HCT116 (cell line): ENCODE results near the gene MTHFSD. TPM values are rescaled to one million over a fixed set of nuclear protein-coding genes. Genes with fewer than 3 reads are reported as not detected.

Source experiments
- ATAC-seq: fragments of 200-7000 bp; cut with Tn5 transposase; 2 replicates; pipeline ENCODE4 v1.9.1; 2020; ENCODE audit warnings: mild to moderate bottlenecking, moderate library complexity
- BruUV-seq: library from RNA; stranded (reverse); fragments of 400-500 nt; replicated peaks from 2 replicates; lab custom pipeline; 2021; lab: Mats Ljungman, UMichigan
- CTCF ChIA-PET: fragments of 300-600 bp; sonication (Branson Sonifier 250); formaldehyde crosslinking; loops from one replicate; lab custom pipeline; 2021; ENCODE audit warnings: antibody characterized with exemption; lab: Charles Lee
- POLR2A ChIA-PET: fragments of 300-600, 350-600 bp; sonication (Branson Sonifier 250); formaldehyde crosslinking; loops from one replicate; lab custom pipeline; 2021; ENCODE audit warnings: antibody characterized with exemption; lab: Charles Lee
- RAD21 ChIA-PET, 2 experiments: fragments of 300-600 bp; sonication (Branson Sonifier 250); formaldehyde crosslinking; loops; one replicate each; lab custom pipeline; 2023; ENCODE audit warnings: low total read pairs in 2 of 2; ENCODE audit not compliant: uncharacterized antibody in 2 of 2, unreplicated experiment in 2 of 2, low non-redundant PET in 1 of 2; lab: Charles Lee
- DNase-seq: peaks from one replicate; pipeline ENCODE4 v3.0.0-alpha.2; 2010; ENCODE audit warnings: low read depth, low spot score
- H2AFZ ChIP-seq: fragments of 200-600 bp; shearing (Covaris generic), sonication (generic); 2 replicates; pipeline ENCODE4 v1.6.1; 2017; ENCODE audit warnings: low read depth, mixed run types, mixed read lengths, antibody characterized with exemption, low read length; ENCODE audit not compliant: poor library complexity, severe bottlenecking
- H3K27ac ChIP-seq: 2 replicates; pipeline ENCODE4 v1.5.1; 2012; ENCODE audit warnings: low read depth, low read length
- H3K27me3 ChIP-seq: fragments of 200-600 bp; sonication (generic); 2 replicates; pipeline ENCODE4 v1.6.1; 2016; ENCODE audit warnings: mixed run types, low read length, mixed read lengths; ENCODE audit not compliant: insufficient read depth
- H3K36me3 ChIP-seq, 2 experiments: fragments of 200-500 bp in 1 of 2; fragments of 200-600 bp in 1 of 2; sonication (Bioruptor generic) in 1 of 2; sonication (generic) in 1 of 2; 2 replicates each; pipeline versions ENCODE4 v1.5.1 to v1.6.1; 2014 to 2016; ENCODE audit warnings: low read length in 2 of 2, inconsistent platforms in 1 of 2, mixed read lengths in 1 of 2, mixed run types in 1 of 2; ENCODE audit not compliant: insufficient read depth in 2 of 2, control insufficient read depth in 1 of 2
- H3K4me1 ChIP-seq, 2 experiments: fragments of 200-600 bp in 1 of 2; sonication (generic) in 1 of 2; 2 replicates each; pipeline versions ENCODE4 v1.5.1 to v1.6.1; 2012 to 2017; ENCODE audit warnings: low read length in 2 of 2, inconsistent platforms in 1 of 2, mild to moderate bottlenecking in 1 of 2, mixed read lengths in 1 of 2, mixed run types in 1 of 2, moderate library complexity in 1 of 2; ENCODE audit not compliant: insufficient read depth in 2 of 2, control insufficient read depth in 1 of 2
- H3K4me2 ChIP-seq: fragments of 200-600 bp; sonication (generic); 2 replicates; pipeline ENCODE4 v1.6.1; 2017; ENCODE audit warnings: mixed run types, low read length, mixed read lengths
- H3K4me3 ChIP-seq, 2 experiments: fragments of 200-600 bp in 1 of 2; sonication (generic) in 1 of 2; replicated peaks in 1 of 2; 2 replicates each; pipeline ENCODE4 v1.5.1; 2011 to 2016; ENCODE audit warnings: low read length in 2 of 2, control low read depth in 1 of 2, low read depth in 1 of 2, mild to moderate bottlenecking in 1 of 2, mixed read lengths in 1 of 2, mixed run types in 1 of 2
- H3K79me2 ChIP-seq: fragments of 200-600 bp; sonication (generic); 2 replicates; pipeline ENCODE4 v1.6.1; 2017; ENCODE audit warnings: mild to moderate bottlenecking, mixed run types, low read length, moderate library complexity, mixed read lengths; ENCODE audit not compliant: insufficient read depth
- H3K9ac ChIP-seq: fragments of 200-600 bp; sonication (generic); 2 replicates; pipeline ENCODE4 v1.6.1; 2016; ENCODE audit warnings: low read length, mixed read lengths
- H3K9me2 ChIP-seq: fragments of 200-600 bp; sonication (generic), shearing (Covaris generic); 2 replicates; pipeline ENCODE4 v1.6.1; 2017; ENCODE audit warnings: mixed run types, mild to moderate bottlenecking, moderate library complexity; ENCODE audit not compliant: insufficient read depth
- H3K9me3 ChIP-seq, 2 experiments: fragments of 200-500 bp in 1 of 2; fragments of 200-600 bp in 1 of 2; sonication (Bioruptor generic) in 1 of 2; sonication (generic) in 1 of 2; 2 replicates each; pipeline ENCODE4 v1.6.1; 2014 to 2017; ENCODE audit warnings: low read length in 2 of 2, mixed read lengths in 2 of 2, inconsistent platforms in 1 of 2, low read depth in 1 of 2, mild to moderate bottlenecking in 1 of 2, mixed run types in 1 of 2, moderate library complexity in 1 of 2; ENCODE audit not compliant: control insufficient read depth in 1 of 2, insufficient read depth in 1 of 2
- H4K20me1 ChIP-seq: fragments of 200-600 bp; sonication (generic), shearing (Covaris generic); 2 replicates; pipeline ENCODE4 v1.6.1; 2017; ENCODE audit warnings: mixed run types, mild to moderate bottlenecking, moderate library complexity; ENCODE audit not compliant: insufficient read depth
- EGR1 ChIP-seq: IDR thresholded peaks from 2 replicates; pipeline ENCODE4 v1.6.1; 2012; ENCODE audit warnings: low read depth
- EZH2 ChIP-seq: fragments of 200-600 bp; sonication (generic); IDR thresholded peaks from 2 replicates; pipeline ENCODE4 v1.6.1; 2017; ENCODE audit warnings: antibody characterized with exemption, mixed run types
- EZH2phosphoT487 ChIP-seq: fragments of 200-600 bp; IDR thresholded peaks from 2 replicates; pipeline ENCODE4 v1.6.1; 2018; ENCODE audit warnings: antibody characterized with exemption, borderline replicate concordance
- FOSL1 ChIP-seq: IDR thresholded peaks from 2 replicates; pipeline ENCODE4 v1.6.1; 2012; ENCODE audit warnings: low read depth
- JUND ChIP-seq: IDR thresholded peaks from 2 replicates; pipeline ENCODE4 v1.6.1; 2012
- POLR2AphosphoS5 ChIP-seq: IDR thresholded peaks from 2 replicates; pipeline ENCODE4 v1.6.1; 2011; ENCODE audit warnings: mild to moderate bottlenecking, low read depth, low read length, moderate library complexity
- SIN3A ChIP-seq: IDR thresholded peaks from 2 replicates; pipeline ENCODE4 v1.6.1; 2012; ENCODE audit warnings: low read depth
- SP1 ChIP-seq: IDR thresholded peaks from 2 replicates; pipeline ENCODE4 v1.6.1; 2012; ENCODE audit warnings: low read depth
- SRF ChIP-seq: IDR thresholded peaks from 2 replicates; pipeline ENCODE4 v1.6.1; 2012; ENCODE audit warnings: low read depth
- ZFX ChIP-seq: fragments of 450-650 bp; IDR thresholded peaks from 2 replicates; pipeline ENCODE4 v1.6.1; 2017
- ZNF274 ChIP-seq: fragments of 200-500 bp; sonication (Bioruptor generic); IDR thresholded peaks from 2 replicates; pipeline ENCODE4 v1.6.1; 2014; ENCODE audit warnings: mild to moderate bottlenecking, low read depth, low read length, inconsistent platforms
- intact Hi-C: fragments of 100-400 bp; cut with micrococcal nuclease; formaldehyde crosslinking; loops from 2 replicates; pipeline ENCODE4 v1.10.0; 2022
- total RNA-seq: library from RNA; stranded (reverse); gene quantifications from one replicate; pipeline ENCODE4 v1.2.1, GENCODE V29; 2021; ENCODE audit not compliant: unreplicated experiment
- TF ChIP-seq, protein P1 (sequence below), 3 experiments: fragments of 200-600 bp in 1 of 3; sonication (generic) in 1 of 3; IDR thresholded peaks in 2 of 3; conservative IDR thresholded peaks in 1 of 3; 2 replicates each; pipeline ENCODE4 v1.5.1; 2012 to 2017; ENCODE audit warnings: low read depth in 2 of 3, low read length in 2 of 3, antibody characterized with exemption in 1 of 3, borderline replicate concordance in 1 of 3, control low read depth in 1 of 3, mild to moderate bottlenecking in 1 of 3, mixed read lengths in 1 of 3, mixed run types in 1 of 3, moderate library complexity in 1 of 3; ENCODE audit not compliant: insufficient read depth in 1 of 3
- TF ChIP-seq, protein P2 (sequence below): IDR thresholded peaks from 2 replicates; pipeline ENCODE4 v1.6.1; 2012; ENCODE audit warnings: low read depth
- TF ChIP-seq, protein P3 (sequence below): IDR thresholded peaks from 2 replicates; pipeline ENCODE4 v1.6.1; 2012
- TF ChIP-seq, protein P4 (sequence below): IDR thresholded peaks from 2 replicates; pipeline ENCODE4 v1.6.1; 2011; ENCODE audit warnings: mild to moderate bottlenecking, low read length, moderate library complexity; ENCODE audit not compliant: insufficient replicate concordance; ENCODE audit errors: extremely low read depth

MTHFSD gene
- total RNA-seq, 1 experiment from 2014 or later: 33.1 TPM

DNA sequence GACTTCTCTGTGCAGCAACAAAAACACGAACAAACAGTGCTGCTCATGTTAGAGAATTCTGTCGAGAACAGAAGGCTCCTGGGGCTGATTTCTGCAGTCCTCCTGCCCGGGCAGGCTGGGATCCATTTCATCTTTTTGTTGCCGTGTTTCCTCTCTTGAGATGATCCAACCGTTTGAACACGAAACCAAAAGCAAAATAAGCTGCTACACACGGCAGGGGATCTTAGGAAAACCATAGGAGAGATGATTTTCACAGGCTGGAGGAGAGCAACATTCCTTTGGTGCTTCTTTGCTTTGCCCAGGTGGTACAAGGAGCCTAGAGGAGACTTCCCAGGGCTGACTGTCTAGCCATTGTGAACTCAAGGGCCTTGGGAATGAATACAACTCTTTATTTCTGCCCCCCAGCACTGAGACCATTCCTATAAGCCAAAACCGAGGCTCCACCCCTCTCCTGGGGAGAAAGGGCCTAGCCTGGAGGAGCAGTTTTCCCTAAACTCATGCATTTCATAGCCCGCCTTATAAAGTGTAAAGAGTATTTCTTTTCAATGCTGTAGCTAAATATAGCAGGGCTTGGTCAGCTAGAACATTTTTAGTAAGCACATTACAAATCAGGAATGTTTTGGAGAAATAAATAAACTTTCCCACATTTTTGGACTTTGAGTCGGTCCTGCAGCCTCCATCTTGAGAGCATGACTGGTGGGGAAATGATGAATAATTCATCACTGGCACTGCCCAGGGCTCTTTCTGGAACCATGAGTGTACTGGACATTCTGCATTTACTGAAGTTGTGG lies 31.0 kb upstream of the MTHFSD start:
- peaks cover 0 to 17% of the 10 kb centered on the region in 2 experiments; a peak in 1 of 4 replicates for H3K4me1 ChIP-seq
- DNase-seq (no peak), ATAC-seq (no peak)
- no peaks in the 10 kb centered on the region for H3K79me2 ChIP-seq
- no peak overlapping the region for H3K27ac ChIP-seq
- H3K9ac ChIP-seq: no peak overlapping the region
- intact Hi-C loops: no loop called here
- POLR2A ChIA-PET: interaction anchor here (1.8 kb wide), 1 partner anchor 10 kb away, joined by 5 read pairs; no protein-coding TSS in a partner anchor
- TF ChIP-seq ZNF274 (no peak), EGR1 (no peak), FOSL1 (no peak), SRF (no peak), SIN3A (no peak), JUND (no peak), SP1 (no peak), POLR2AphosphoS5 (no peak), EZH2 (no peak), EZH2phosphoT487 (no peak), ZFX (no peak)
- TF ChIP-seq, protein P1, sequence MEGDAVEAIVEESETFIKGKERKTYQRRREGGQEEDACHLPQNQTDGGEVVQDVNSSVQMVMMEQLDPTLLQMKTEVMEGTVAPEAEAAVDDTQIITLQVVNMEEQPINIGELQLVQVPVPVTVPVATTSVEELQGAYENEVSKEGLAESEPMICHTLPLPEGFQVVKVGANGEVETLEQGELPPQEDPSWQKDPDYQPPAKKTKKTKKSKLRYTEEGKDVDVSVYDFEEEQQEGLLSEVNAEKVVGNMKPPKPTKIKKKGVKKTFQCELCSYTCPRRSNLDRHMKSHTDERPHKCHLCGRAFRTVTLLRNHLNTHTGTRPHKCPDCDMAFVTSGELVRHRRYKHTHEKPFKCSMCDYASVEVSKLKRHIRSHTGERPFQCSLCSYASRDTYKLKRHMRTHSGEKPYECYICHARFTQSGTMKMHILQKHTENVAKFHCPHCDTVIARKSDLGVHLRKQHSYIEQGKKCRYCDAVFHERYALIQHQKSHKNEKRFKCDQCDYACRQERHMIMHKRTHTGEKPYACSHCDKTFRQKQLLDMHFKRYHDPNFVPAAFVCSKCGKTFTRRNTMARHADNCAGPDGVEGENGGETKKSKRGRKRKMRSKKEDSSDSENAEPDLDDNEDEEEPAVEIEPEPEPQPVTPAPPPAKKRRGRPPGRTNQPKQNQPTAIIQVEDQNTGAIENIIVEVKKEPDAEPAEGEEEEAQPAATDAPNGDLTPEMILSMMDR (IDR thresholded peaks at IDR 0.05 in 2 of 3, conservative IDR thresholded peaks at IDR 0.05 in 1 of 3; ENCODE audit: borderline replicate concordance in 1 of 3, insufficient read depth in 1 of 3, low read depth in 2 of 3, low read length in 2 of 3): no peak
- TF ChIP-seq, protein P2, sequence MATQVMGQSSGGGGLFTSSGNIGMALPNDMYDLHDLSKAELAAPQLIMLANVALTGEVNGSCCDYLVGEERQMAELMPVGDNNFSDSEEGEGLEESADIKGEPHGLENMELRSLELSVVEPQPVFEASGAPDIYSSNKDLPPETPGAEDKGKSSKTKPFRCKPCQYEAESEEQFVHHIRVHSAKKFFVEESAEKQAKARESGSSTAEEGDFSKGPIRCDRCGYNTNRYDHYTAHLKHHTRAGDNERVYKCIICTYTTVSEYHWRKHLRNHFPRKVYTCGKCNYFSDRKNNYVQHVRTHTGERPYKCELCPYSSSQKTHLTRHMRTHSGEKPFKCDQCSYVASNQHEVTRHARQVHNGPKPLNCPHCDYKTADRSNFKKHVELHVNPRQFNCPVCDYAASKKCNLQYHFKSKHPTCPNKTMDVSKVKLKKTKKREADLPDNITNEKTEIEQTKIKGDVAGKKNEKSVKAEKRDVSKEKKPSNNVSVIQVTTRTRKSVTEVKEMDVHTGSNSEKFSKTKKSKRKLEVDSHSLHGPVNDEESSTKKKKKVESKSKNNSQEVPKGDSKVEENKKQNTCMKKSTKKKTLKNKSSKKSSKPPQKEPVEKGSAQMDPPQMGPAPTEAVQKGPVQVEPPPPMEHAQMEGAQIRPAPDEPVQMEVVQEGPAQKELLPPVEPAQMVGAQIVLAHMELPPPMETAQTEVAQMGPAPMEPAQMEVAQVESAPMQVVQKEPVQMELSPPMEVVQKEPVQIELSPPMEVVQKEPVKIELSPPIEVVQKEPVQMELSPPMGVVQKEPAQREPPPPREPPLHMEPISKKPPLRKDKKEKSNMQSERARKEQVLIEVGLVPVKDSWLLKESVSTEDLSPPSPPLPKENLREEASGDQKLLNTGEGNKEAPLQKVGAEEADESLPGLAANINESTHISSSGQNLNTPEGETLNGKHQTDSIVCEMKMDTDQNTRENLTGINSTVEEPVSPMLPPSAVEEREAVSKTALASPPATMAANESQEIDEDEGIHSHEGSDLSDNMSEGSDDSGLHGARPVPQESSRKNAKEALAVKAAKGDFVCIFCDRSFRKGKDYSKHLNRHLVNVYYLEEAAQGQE: no peak
- TF ChIP-seq, protein P3, sequence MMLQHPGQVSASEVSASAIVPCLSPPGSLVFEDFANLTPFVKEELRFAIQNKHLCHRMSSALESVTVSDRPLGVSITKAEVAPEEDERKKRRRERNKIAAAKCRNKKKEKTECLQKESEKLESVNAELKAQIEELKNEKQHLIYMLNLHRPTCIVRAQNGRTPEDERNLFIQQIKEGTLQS: no peak
- TF ChIP-seq, protein P4, sequence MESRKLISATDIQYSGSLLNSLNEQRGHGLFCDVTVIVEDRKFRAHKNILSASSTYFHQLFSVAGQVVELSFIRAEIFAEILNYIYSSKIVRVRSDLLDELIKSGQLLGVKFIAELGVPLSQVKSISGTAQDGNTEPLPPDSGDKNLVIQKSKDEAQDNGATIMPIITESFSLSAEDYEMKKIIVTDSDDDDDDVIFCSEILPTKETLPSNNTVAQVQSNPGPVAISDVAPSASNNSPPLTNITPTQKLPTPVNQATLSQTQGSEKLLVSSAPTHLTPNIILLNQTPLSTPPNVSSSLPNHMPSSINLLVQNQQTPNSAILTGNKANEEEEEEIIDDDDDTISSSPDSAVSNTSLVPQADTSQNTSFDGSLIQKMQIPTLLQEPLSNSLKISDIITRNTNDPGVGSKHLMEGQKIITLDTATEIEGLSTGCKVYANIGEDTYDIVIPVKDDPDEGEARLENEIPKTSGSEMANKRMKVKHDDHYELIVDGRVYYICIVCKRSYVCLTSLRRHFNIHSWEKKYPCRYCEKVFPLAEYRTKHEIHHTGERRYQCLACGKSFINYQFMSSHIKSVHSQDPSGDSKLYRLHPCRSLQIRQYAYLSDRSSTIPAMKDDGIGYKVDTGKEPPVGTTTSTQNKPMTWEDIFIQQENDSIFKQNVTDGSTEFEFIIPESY: no peak
- no peak overlapping the region for H2AFZ ChIP-seq
- no peaks in the 10 kb centered on the region for H3K9me3 ChIP-seq
- RAD21 ChIA-PET: interaction anchor here in 1 of 2 experiments (0.6 kb wide), 1 partner anchor 476 kb away, joined by 3 read pairs; no protein-coding TSS in a partner anchor
- CTCF ChIA-PET: interaction anchor here (0.8 to 1.8 kb wide), 2 partner anchors 10 to 476 kb away, joined by 3 to 4 read pairs; no protein-coding TSS in a partner anchor
- H3K9me2 ChIP-seq: no peaks in the 10 kb centered on the region
- no peaks in the 10 kb centered on the region for H4K20me1 ChIP-seq
- H3K36me3 ChIP-seq: no peaks in the 10 kb centered on the region
- BruUV-seq: no TSS peak
- H3K4me3 ChIP-seq: no peak overlapping the region
- no peak overlapping the region for H3K4me2 ChIP-seq
- H3K27me3 ChIP-seq: peaks cover 18% of the 10 kb centered on the region; the same call in 1 of the 2 replicates
